Measurements from ENCODE around the gene ZNF597.

ZNF597 gene

GRCh38 chr16:3470723-3471122 is 27.4 kb upstream of the ZNF597 start:
- Mint-ChIP-seq H3K36me3 (ENCODE audit: insufficient read depth) (peaks cover 25% of the 10 kb centered on the region), H3K4me1 (ENCODE audit: low read depth in 2 of 2) (peaks cover 50 to 64% of the 10 kb centered on the region in 2 donors), H3K27ac (peak overlapping the region in 1 of 2 donors; percentile 52), H3K27me3 (no peaks in the 10 kb centered on the region), H3K4me3 (no peak overlapping the region), H3K9me3 (no peaks in the 10 kb centered on the region)
- no peak for DNase-seq
- ATAC-seq (replicated peaks): no peak

GRCh38 chr16:3469736-3470135 is 26.4 kb upstream of the ZNF597 start:
- DNase-seq: no peak
- Mint-ChIP-seq H3K4me1 (ENCODE audit: low read depth in 2 of 2) (peaks cover 47 to 57% of the 10 kb centered on the region in 2 donors), H3K4me3 (no peak overlapping the region), H3K27ac (peak overlapping the region in 1 of 2 donors; percentile 26), H3K36me3 (ENCODE audit: insufficient read depth) (peaks cover 29% of the 10 kb centered on the region), H3K9me3 (no peaks in the 10 kb centered on the region), H3K27me3 (no peaks in the 10 kb centered on the region)
- no peak for ATAC-seq (replicated peaks)

- ATAC-seq (replicated peaks): no peak
- DNase-seq: no peak
- peaks cover 46 to 61% of the 10 kb centered on the region in 2 donors for H3K4me1 Mint-ChIP-seq (ENCODE audit: low read depth in 2 of 2)
- H3K36me3 Mint-ChIP-seq (ENCODE audit: insufficient read depth): peaks cover 29% of the 10 kb centered on the region
- H3K27me3 Mint-ChIP-seq: no peaks in the 10 kb centered on the region
- H3K9me3 Mint-ChIP-seq: no peaks in the 10 kb centered on the region
- peak overlapping the region in 1 of 2 donors; percentile 5 for H3K4me3 Mint-ChIP-seq
- peak overlapping the region; percentile 72 to 94 for H3K27ac Mint-ChIP-seq
Measured at GRCh38 chr16:3468501-3468900, 25.2 kb upstream of the ZNF597 start.

- peak overlapping the region in 1 of 2 donors; percentile 5 for H3K4me3 Mint-ChIP-seq
- H3K9me3 Mint-ChIP-seq: no peaks in the 10 kb centered on the region
- peak overlapping the region; percentile 72 to 94 for H3K27ac Mint-ChIP-seq
- H3K4me1 Mint-ChIP-seq (ENCODE audit: low read depth in 2 of 2): peaks cover 41 to 56% of the 10 kb centered on the region in 2 donors
- no peaks in the 10 kb centered on the region for H3K27me3 Mint-ChIP-seq
- peaks cover 26% of the 10 kb centered on the region for H3K36me3 Mint-ChIP-seq (ENCODE audit: insufficient read depth)
- no peak for ATAC-seq (replicated peaks)
- DNase-seq: no peak
Measured at GRCh38 chr16:3467921-3468320, 24.6 kb upstream of the ZNF597 start.

- H3K4me3 Mint-ChIP-seq: peak overlapping the region in 1 of 2 donors; percentile 42
- H3K27me3 Mint-ChIP-seq: no peaks in the 10 kb centered on the region
- H3K27ac Mint-ChIP-seq: peak overlapping the region; percentile 79 to 94
- no peaks in the 10 kb centered on the region for H3K9me3 Mint-ChIP-seq
- ATAC-seq (replicated peaks) (no peak), DNase-seq (no peak)
- H3K36me3 Mint-ChIP-seq (ENCODE audit: insufficient read depth): peaks cover 22% of the 10 kb centered on the region
- peaks cover 37 to 53% of the 10 kb centered on the region in 2 donors for H3K4me1 Mint-ChIP-seq (ENCODE audit: low read depth in 2 of 2)
Measured at GRCh38 chr16:3467182-3467581, 23.9 kb upstream of the ZNF597 start.

- Mint-ChIP-seq H3K27me3 (no peaks in the 10 kb centered on the region), H3K27ac (peak overlapping the region; percentile 79 to 94), H3K9me3 (no peaks in the 10 kb centered on the region), H3K36me3 (ENCODE audit: insufficient read depth) (peaks cover 23% of the 10 kb centered on the region), H3K4me3 (peak overlapping the region; percentile 2 to 26), H3K4me1 (ENCODE audit: low read depth in 2 of 2) (peaks cover 44 to 55% of the 10 kb centered on the region in 2 donors)
- DNase-seq (no peak), ATAC-seq (replicated peaks) (no peak)
Measured at GRCh38 chr16:3465911-3466584, 22.7 kb upstream of the ZNF597 start.

- Mint-ChIP-seq H3K4me3 (peak overlapping the region in 1 of 2 donors; percentile 2), H3K27ac (peak overlapping the region in 1 of 2 donors; percentile 78)
- ATAC-seq (replicated peaks): no peak
Measured at GRCh38 chr16:3465301-3465700, 22.0 kb upstream of the ZNF597 start.

GRCh38 chr16:3461151-3461550 is 17.8 kb upstream of the ZNF597 start:
- DNase-seq: peak; percentile 47 to 49 (median 47)
- H3K27me3 Mint-ChIP-seq: no peaks in the 10 kb centered on the region
- peaks cover 21% of the 10 kb centered on the region for H3K36me3 Mint-ChIP-seq (ENCODE audit: insufficient read depth)
- no peaks in the 10 kb centered on the region for H3K9me3 Mint-ChIP-seq
- H3K27ac Mint-ChIP-seq: peak overlapping the region; percentile 83 to 87
- peak; percentile 28 for ATAC-seq (replicated peaks)
- peak overlapping the region; percentile 86 to 89 for H3K4me3 Mint-ChIP-seq
- peaks cover 42 to 48% of the 10 kb centered on the region in 2 donors for H3K4me1 Mint-ChIP-seq (ENCODE audit: low read depth in 2 of 2)

More at GRCh38 chr16:3465301-3465700, 22.0 kb upstream of the ZNF597 start:
- no peak for DNase-seq
- peaks cover 24% of the 10 kb centered on the region for H3K36me3 Mint-ChIP-seq (ENCODE audit: insufficient read depth)
- H3K4me1 Mint-ChIP-seq (ENCODE audit: low read depth in 2 of 2): peaks cover 50 to 57% of the 10 kb centered on the region in 2 donors
- no peaks in the 10 kb centered on the region for H3K27me3 Mint-ChIP-seq
- no peaks in the 10 kb centered on the region for H3K9me3 Mint-ChIP-seq

- Mint-ChIP-seq H3K27ac (peak overlapping the region; percentile 83 to 87), H3K27me3 (no peaks in the 10 kb centered on the region), H3K9me3 (no peaks in the 10 kb centered on the region), H3K4me1 (ENCODE audit: low read depth in 2 of 2) (peaks cover 42 to 49% of the 10 kb centered on the region in 2 donors), H3K36me3 (ENCODE audit: insufficient read depth) (peaks cover 15% of the 10 kb centered on the region), H3K4me3 (peak overlapping the region; percentile 86 to 89)
- no peak for DNase-seq
- ATAC-seq (replicated peaks): no peak
Measured at GRCh38 chr16:3460585-3460984, 17.3 kb upstream of the ZNF597 start.

GRCh38 chr16:3460121-3460520 is 16.8 kb upstream of the ZNF597 start:
- H3K27me3 Mint-ChIP-seq: no peaks in the 10 kb centered on the region
- peaks cover 38 to 49% of the 10 kb centered on the region in 2 donors for H3K4me1 Mint-ChIP-seq (ENCODE audit: low read depth in 2 of 2)
- no peak for DNase-seq
- H3K36me3 Mint-ChIP-seq (ENCODE audit: insufficient read depth): peaks cover 13% of the 10 kb centered on the region
- peak overlapping the region; percentile 86 to 89 for H3K4me3 Mint-ChIP-seq
- H3K27ac Mint-ChIP-seq: peak overlapping the region; percentile 85 to 90
- ATAC-seq (replicated peaks): no peak
- no peaks in the 10 kb centered on the region for H3K9me3 Mint-ChIP-seq

GRCh38 chr16:3459401-3460090 is 16.2 kb upstream of the ZNF597 start:
- peaks cover 15% of the 10 kb centered on the region for H3K36me3 Mint-ChIP-seq (ENCODE audit: insufficient read depth)
- H3K9me3 Mint-ChIP-seq: no peaks in the 10 kb centered on the region
- H3K27ac Mint-ChIP-seq: peak overlapping the region; percentile 85 to 90
- H3K4me3 Mint-ChIP-seq: peak overlapping the region; percentile 86 to 89
- DNase-seq: no peak
- no peaks in the 10 kb centered on the region for H3K27me3 Mint-ChIP-seq
- no peak for ATAC-seq (replicated peaks)
- peaks cover 38 to 49% of the 10 kb centered on the region in 2 donors for H3K4me1 Mint-ChIP-seq (ENCODE audit: low read depth in 2 of 2)

- ATAC-seq (replicated peaks) (no peak), DNase-seq (peak in 2 of 3 experiments; percentile 3 to 11)
- Mint-ChIP-seq H3K4me3 (peak overlapping the region; percentile 86 to 89), H3K36me3 (ENCODE audit: insufficient read depth) (peaks cover 15% of the 10 kb centered on the region), H3K9me3 (no peaks in the 10 kb centered on the region), H3K27ac (peak overlapping the region; percentile 85 to 90), H3K4me1 (ENCODE audit: low read depth in 2 of 2) (peaks cover 38 to 44% of the 10 kb centered on the region in 2 donors), H3K27me3 (no peaks in the 10 kb centered on the region)
Measured at GRCh38 chr16:3458852-3459361, 15.6 kb upstream of the ZNF597 start.

- Mint-ChIP-seq H3K27me3 (no peaks in the 10 kb centered on the region), H3K27ac (peak overlapping the region; percentile 85 to 90), H3K4me3 (peak overlapping the region; percentile 86 to 89), H3K36me3 (ENCODE audit: insufficient read depth) (peaks cover 15% of the 10 kb centered on the region), H3K4me1 (ENCODE audit: low read depth in 2 of 2) (peaks cover 38 to 44% of the 10 kb centered on the region in 2 donors), H3K9me3 (no peaks in the 10 kb centered on the region)
- DNase-seq (peak in 1 of 3 experiments; percentile 13), ATAC-seq (replicated peaks) (no peak)
Measured at GRCh38 chr16:3458278-3458851, 15.1 kb upstream of the ZNF597 start.
